Epithelial cell of proximal tubule (primary cell): Measurements from ENCODE around the gene MAPKAP1. TPM values are rescaled to one million over a fixed set of nuclear protein-coding genes. Genes with fewer than 3 reads are reported as not detected.

Experiments used
- DNase-seq: peaks from one replicate; pipeline ENCODE4 v3.0.0-alpha.2; 2011; ENCODE audit warnings: low read depth
- H3K4me3 ChIP-seq: 2 replicates; pipeline ENCODE4 v1.5.1; 2011; ENCODE audit warnings: low read depth, mild to moderate bottlenecking, low read length
- total RNA-seq: library from RNA; depleted of rRNA; stranded (reverse); fragments of >200 nt; gene quantifications from 2 replicates; pipeline ENCODE4 v1.2.3, GENCODE V29; 2015
- TF ChIP-seq, protein P1 (sequence below): conservative IDR thresholded peaks from 2 replicates; pipeline ENCODE4 v1.5.1; 2012; ENCODE audit warnings: low read depth, mild to moderate bottlenecking, low read length

MAPKAP1 gene
- total RNA-seq, 1 donor from 2014 or later: 100 TPM

DNA sequence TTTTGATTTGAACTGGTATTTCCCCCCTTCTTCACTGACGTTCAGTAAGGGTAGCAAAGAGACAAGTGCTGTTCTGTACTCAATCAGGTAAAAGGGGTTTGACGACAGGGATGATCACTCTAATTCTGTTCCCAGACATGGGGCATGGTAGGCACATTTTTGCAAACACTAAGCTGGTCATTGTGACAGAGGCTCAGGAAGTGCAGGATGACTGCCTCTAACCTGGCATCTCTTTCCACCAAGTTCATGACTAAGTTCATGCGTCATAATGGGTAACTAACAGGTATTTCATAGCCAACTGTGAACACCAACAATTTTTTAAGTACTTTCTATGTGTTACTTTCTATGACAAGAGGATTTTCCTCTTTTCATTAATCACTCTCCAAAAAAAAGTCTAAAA, 166.5 kb downstream of the MAPKAP1 start:
- DNase-seq: peak; percentile 84
- TF ChIP-seq, protein P1, sequence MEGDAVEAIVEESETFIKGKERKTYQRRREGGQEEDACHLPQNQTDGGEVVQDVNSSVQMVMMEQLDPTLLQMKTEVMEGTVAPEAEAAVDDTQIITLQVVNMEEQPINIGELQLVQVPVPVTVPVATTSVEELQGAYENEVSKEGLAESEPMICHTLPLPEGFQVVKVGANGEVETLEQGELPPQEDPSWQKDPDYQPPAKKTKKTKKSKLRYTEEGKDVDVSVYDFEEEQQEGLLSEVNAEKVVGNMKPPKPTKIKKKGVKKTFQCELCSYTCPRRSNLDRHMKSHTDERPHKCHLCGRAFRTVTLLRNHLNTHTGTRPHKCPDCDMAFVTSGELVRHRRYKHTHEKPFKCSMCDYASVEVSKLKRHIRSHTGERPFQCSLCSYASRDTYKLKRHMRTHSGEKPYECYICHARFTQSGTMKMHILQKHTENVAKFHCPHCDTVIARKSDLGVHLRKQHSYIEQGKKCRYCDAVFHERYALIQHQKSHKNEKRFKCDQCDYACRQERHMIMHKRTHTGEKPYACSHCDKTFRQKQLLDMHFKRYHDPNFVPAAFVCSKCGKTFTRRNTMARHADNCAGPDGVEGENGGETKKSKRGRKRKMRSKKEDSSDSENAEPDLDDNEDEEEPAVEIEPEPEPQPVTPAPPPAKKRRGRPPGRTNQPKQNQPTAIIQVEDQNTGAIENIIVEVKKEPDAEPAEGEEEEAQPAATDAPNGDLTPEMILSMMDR: no peak
- H3K4me3 ChIP-seq: no peak overlapping the region

DNA sequence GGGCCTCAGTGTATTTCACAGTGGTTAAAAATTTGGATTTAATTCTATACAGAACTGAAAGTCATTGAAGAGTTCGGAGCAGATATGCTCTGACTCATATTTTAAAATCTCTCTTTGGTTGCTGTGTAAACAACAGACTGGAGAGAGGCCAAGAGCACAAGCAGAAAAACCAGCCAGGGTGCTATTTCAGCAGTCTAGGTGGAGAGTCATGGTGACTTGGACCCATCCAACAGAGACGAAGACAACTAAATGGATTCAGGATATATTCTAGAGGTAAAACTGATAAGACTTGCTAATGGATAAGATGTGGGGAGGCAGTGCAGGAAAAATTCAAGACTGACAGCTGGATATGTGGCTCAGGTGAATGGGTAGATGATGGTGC, 168.9 kb downstream of the MAPKAP1 start:
- DNase-seq: peak; percentile 86
- H3K4me3 ChIP-seq: no peak overlapping the region
- TF ChIP-seq, protein P1: no peak

DNA sequence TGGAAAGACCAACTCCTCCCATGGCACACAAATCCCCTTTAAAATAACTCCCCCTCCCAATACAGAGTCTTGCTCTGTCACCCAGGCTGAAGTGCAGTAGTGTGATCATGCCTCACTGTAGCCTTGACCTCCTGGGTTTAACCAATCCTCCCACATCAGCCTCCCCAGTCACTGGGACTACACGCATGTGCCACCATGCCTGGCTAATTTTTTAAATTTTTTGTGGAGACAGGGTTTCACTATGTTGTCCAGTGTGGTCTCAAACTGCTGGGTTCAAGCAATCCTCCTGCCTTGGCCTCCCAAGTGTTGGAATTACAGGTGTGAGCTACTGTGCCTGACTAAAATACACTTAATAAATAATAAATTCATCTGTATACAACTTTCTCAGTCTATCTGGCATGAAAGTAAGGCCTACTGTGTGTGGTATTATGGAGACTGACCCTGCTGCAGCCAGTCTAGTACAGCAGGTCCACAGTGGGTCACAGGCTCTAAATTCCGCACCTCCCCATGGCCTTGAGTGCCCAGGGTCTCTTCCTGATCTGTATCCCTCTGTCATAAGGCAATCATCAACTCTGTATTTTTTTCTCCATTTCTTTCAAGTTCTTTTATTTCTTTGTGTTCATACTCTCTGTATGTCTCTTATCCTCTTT, 169.4 kb downstream of the MAPKAP1 start:
- no peak for DNase-seq
- TF ChIP-seq, protein P1: no peak
- no peak overlapping the region for H3K4me3 ChIP-seq

DNA sequence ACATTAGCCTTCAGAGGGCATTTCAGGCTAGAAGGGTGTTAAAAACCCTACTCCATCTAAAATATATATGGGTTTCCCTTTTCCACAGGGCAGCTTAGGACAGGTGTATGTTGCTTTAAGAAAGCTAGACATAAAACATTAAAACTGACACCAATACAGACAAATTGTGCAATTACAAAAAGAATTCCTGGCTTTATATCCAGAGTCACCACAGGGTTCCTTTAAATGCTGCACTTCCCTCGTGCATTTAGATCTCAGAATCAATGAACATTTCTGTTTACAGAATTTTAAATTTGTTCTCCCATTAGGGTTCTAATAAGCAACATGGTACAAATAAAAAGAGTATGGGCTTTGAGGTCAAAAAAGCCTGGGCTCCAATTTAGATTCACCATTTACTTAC, 170.2 kb downstream of the MAPKAP1 start:
- TF ChIP-seq, protein P1: no peak
- no peak overlapping the region for H3K4me3 ChIP-seq
- DNase-seq: no peak

DNA sequence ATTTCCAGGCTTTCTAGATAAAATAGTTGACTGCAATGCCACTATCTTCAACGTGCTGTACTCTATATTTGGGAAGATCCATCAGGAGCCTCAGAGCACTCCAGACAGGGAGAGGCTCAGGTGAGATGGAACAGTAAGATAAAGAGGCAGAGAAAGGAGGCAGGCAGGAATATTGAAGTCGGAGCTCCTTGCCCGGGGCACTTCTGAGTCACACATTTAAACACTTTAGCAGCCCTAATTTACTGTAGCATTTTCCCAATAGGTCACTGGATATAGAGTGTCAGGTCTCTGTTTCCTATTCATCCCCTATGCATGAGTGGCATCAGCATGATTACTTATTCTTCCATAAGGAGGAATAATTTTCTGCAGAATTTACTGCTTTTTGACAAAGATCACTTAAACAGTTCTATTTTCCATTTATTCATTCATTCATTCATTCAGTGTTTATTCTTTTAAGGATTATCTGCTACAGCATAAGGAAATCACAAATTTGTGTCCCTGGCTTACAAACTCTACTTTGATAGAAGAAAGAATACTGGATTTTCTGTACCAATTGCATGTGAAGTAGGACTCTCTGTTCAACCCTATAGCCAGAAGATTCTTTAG, 170.7 kb downstream of the MAPKAP1 start:
- TF ChIP-seq, protein P1: no peak
- H3K4me3 ChIP-seq: no peak overlapping the region
- no peak for DNase-seq

DNA sequence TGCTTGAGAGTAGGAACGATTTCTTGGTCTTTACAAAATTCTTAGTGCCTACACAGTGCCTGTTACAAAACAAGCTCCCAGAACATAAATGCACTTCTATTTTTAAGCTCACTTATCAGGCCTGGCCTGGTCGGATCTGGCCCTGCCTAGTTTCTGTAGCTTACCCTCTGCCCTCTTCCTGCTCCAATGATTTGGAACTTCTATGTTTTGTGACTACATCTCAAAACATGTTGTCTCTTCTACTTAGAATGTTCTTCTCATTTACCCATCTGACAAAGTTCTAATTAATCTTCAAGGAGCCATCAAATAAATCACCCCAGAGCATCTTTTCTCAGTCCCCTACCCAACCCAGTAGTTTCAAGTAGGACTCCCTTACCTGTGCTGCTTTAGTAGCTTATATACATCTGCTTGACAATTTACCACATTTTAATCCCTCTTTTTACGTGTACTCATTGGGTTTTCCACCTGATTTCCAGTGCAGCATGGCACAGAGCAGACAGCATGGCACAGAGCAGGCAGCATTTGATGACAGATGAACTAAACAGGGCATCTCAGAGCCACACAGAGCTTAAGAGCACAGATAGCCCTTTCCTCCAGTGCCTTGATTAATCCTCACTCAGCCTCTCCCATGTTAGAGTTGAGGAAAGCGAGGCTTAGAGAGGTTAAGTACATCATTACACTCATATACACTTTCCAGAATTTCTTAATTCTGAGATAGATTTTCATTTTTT, 171.9 kb downstream of the MAPKAP1 start:
- TF ChIP-seq, protein P1: no peak
- H3K4me3 ChIP-seq: no peak overlapping the region
- DNase-seq: no peak
